H54 (cell line): ENCODE data around the gene YAP1.

ENCODE experiments used
- DNase-seq: peaks from one replicate; pipeline ENCODE4 v3.0.0; 2011; ENCODE audit warnings: low spot score, mixed read lengths; ENCODE audit not compliant: insufficient read length
- FAIRE-seq: peaks from 3 replicates; lab custom pipeline; 2011; peaks lifted over from hg19 to GRCh38; lab: Jason Lieb, UNC
- POLR2A ChIP-seq: IDR thresholded peaks from 2 replicates; pipeline ENCODE4 v1.6.1; 2011; ENCODE audit warnings: low read depth, mild to moderate bottlenecking, low read length

The YAP1 gene

GRCh38 chr11:102109896-102110760 lies at the start of gene YAP1:
Gene YAP1 (plus strand): TSS chr11:102110447. CDS start chr11:102110849, 402 bp downstream.
- FAIRE-seq (peak; percentile 60), DNase-seq (peak; percentile 42)
- TF ChIP-seq POLR2A, result peak; percentile 41

GRCh38 chr11:102061276-102061675 lies 49.0 kb upstream of the YAP1 start:
- no peak for TF ChIP-seq POLR2A
- DNase-seq (no peak), FAIRE-seq (no peak)

- TF ChIP-seq POLR2A, result no peak
- DNase-seq (no peak), FAIRE-seq (no peak)
These were observed 48.1 kb upstream of the YAP1 start for GRCh38 chr11:102062106-102062505.

GRCh38 chr11:102064316-102064715 lies 45.9 kb upstream of the YAP1 start:
- DNase-seq (no peak), FAIRE-seq (no peak)
- TF ChIP-seq POLR2A, result no peak

GRCh38 chr11:102070766-102071165 lies 39.5 kb upstream of the YAP1 start:
- no peak for FAIRE-seq
- no peak for DNase-seq
- TF ChIP-seq POLR2A, result no peak

- TF ChIP-seq POLR2A, result no peak
- no peak for FAIRE-seq
- DNase-seq, result no peak
These were observed 38.5 kb upstream of the YAP1 start for GRCh38 chr11:102071497-102072472.

- DNase-seq (no peak), FAIRE-seq (no peak)
- no peak for TF ChIP-seq POLR2A
These were observed 37.0 kb upstream of the YAP1 start for GRCh38 chr11:102073253-102073652.

- DNase-seq, result no peak
- no peak for TF ChIP-seq POLR2A
- no peak for FAIRE-seq
These were observed 30.6 kb upstream of the YAP1 start for GRCh38 chr11:102079625-102080024.

GRCh38 chr11:102081313-102081712 lies 28.9 kb upstream of the YAP1 start:
- DNase-seq (no peak), FAIRE-seq (no peak)
- no peak for TF ChIP-seq POLR2A

- no peak for DNase-seq
- TF ChIP-seq POLR2A, result no peak
- no peak for FAIRE-seq
These were observed 24.2 kb upstream of the YAP1 start for GRCh38 chr11:102085864-102086551.

GRCh38 chr11:102097186-102097585 lies 13.1 kb upstream of the YAP1 start:
- FAIRE-seq (no peak), DNase-seq (no peak)
- TF ChIP-seq POLR2A, result no peak

- no peak for TF ChIP-seq POLR2A
- DNase-seq (no peak), FAIRE-seq (no peak)
These were observed 10.5 kb upstream of the YAP1 start for GRCh38 chr11:102099755-102100154.

- TF ChIP-seq POLR2A, result no peak
These were observed 1.4 kb upstream of the YAP1 start for GRCh38 chr11:102108734-102109440.

More at GRCh38 chr11:102108734-102109440, 1.4 kb upstream of the YAP1 start:
- DNase-seq (no peak), FAIRE-seq (no peak)
